GM21515 (cell line): ENCODE results near the gene PTH1R.

Experiments used
- ATAC-seq: cut with Tn5 transposase; IDR thresholded peaks from one replicate; pipeline ENCODE4 v1.9.1; 2021; ENCODE audit not compliant: unreplicated experiment

The PTH1R gene

GRCh38 chr3:46877406-46878125, at the start of gene PTH1R:
TSS of gene PTH1R (plus strand) at chr3:46877721. CDS start at chr3:46883560, 5,839 bp downstream.
- no peak for ATAC-seq

GRCh38 chr3:46829699-46830208, 47.8 kb upstream of the PTH1R start:
- ATAC-seq = peak; percentile 83

GRCh38 chr3:46830801-46831200, 46.7 kb upstream of the PTH1R start:
- no peak for ATAC-seq

- no peak for ATAC-seq
Measured at GRCh38 chr3:46831316-46831715, 46.2 kb upstream of the PTH1R start.

GRCh38 chr3:46831841-46832240, 45.7 kb upstream of the PTH1R start:
- no peak for ATAC-seq

- ATAC-seq = no peak
Measured at GRCh38 chr3:46833346-46834300, 43.9 kb upstream of the PTH1R start.

- no peak for ATAC-seq
Measured at GRCh38 chr3:46835054-46835453, 42.5 kb upstream of the PTH1R start.

GRCh38 chr3:46835491-46835890, 42.0 kb upstream of the PTH1R start:
- no peak for ATAC-seq

GRCh38 chr3:46838301-46838700, 39.2 kb upstream of the PTH1R start:
- ATAC-seq = no peak

- no peak for ATAC-seq
Measured at GRCh38 chr3:46840491-46840890, 37.0 kb upstream of the PTH1R start.

- ATAC-seq = no peak
Measured at GRCh38 chr3:46843508-46843907, 34.0 kb upstream of the PTH1R start.

GRCh38 chr3:46844397-46844796, 33.1 kb upstream of the PTH1R start:
- no peak for ATAC-seq

GRCh38 chr3:46844881-46845312, 32.6 kb upstream of the PTH1R start:
- no peak for ATAC-seq

GRCh38 chr3:46845397-46845859, 32.1 kb upstream of the PTH1R start:
- ATAC-seq = peak; percentile 62

GRCh38 chr3:46845860-46846623, 31.5 kb upstream of the PTH1R start:
- ATAC-seq = peak; percentile 67

- no peak for ATAC-seq
Measured at GRCh38 chr3:46846624-46847542, 30.6 kb upstream of the PTH1R start.

GRCh38 chr3:46847744-46848143, 29.8 kb upstream of the PTH1R start:
- ATAC-seq = no peak

- ATAC-seq = no peak
Measured at GRCh38 chr3:46848271-46849044, 29.1 kb upstream of the PTH1R start.

GRCh38 chr3:46849045-46849631, 28.4 kb upstream of the PTH1R start:
- ATAC-seq = no peak
